Neutrophil (primary cell): ENCODE data around the gene FGF18.
"Not testable (repeated sequence)": the region's sequence is repeated elsewhere in the genome, so short reads cannot be mapped to it uniquely, and the experiment has no call there.

ENCODE experiments used
- H3K27ac ChIP-seq: fragments of 200-600 bp; sonication (generic); 2 replicates; pipeline ENCODE4 v1.5.1; 2016; ENCODE audit warnings: mild to moderate bottlenecking, moderate library complexity
- H3K27me3 ChIP-seq: fragments of 200-600 bp; sonication (generic); 2 replicates; pipeline ENCODE4 v1.6.0; 2016; ENCODE audit warnings: mild to moderate bottlenecking
- H3K36me3 ChIP-seq: fragments of 200-600 bp; sonication (generic); 2 replicates; pipeline ENCODE4 v1.5.1; 2017
- H3K4me1 ChIP-seq, 2 experiments: fragments of 200-600 bp in 1 of 2; sonication (generic) in 1 of 2; 1 replicate in 1 of 2; 2 replicates in 1 of 2; pipeline versions ENCODE4 v1.5.1 to v1.6.1; 2013 to 2016; ENCODE audit warnings: low read depth in 1 of 2, low read length in 1 of 2, mild to moderate bottlenecking in 1 of 2, moderate library complexity in 1 of 2; ENCODE audit not compliant: control insufficient read depth in 1 of 2, insufficient read depth in 1 of 2
- H3K4me3 ChIP-seq, 2 experiments: fragments of 200-600 bp in 1 of 2; sonication (generic) in 1 of 2; 1 replicate in 1 of 2; 2 replicates in 1 of 2; pipeline ENCODE4 v1.5.1; 2013 to 2016; ENCODE audit warnings: low read depth in 1 of 2, low read length in 1 of 2, mild to moderate bottlenecking in 1 of 2, moderate library complexity in 1 of 2
- H3K9me3 ChIP-seq: fragments of 200-600 bp; sonication (generic); 2 replicates; pipeline ENCODE4 v1.5.1; 2016
- CTCF ChIP-seq: fragments of 200-600 bp; sonication (generic); IDR thresholded peaks from 2 replicates; pipeline ENCODE4 v1.5.1; 2016; ENCODE audit warnings: antibody characterized with exemption

The FGF18 gene

GRCh38 chr5:171397599-171397998 is 21.8 kb upstream of the FGF18 start:
- Histone ChIP-seq H3K4me1 (peaks cover 8 to 17% of the 10 kb centered on the region in 2 experiments), H3K27me3 (no peaks in the 10 kb centered on the region), H3K9me3 (no peaks in the 10 kb centered on the region), H3K36me3 (peaks cover 47% of the 10 kb centered on the region), H3K27ac (no peak overlapping the region), H3K4me3 (no peak overlapping the region)
- TF ChIP-seq CTCF, result no peak

GRCh38 chr5:171398660-171399059 is 20.8 kb upstream of the FGF18 start:
- Histone ChIP-seq H3K36me3 (peaks cover 36% of the 10 kb centered on the region), H3K4me1 (peaks cover 8 to 17% of the 10 kb centered on the region in 2 experiments)
- H3K27me3 ChIP-seq, H3K4me3 ChIP-seq, H3K9me3 ChIP-seq, H3K27ac ChIP-seq: not testable (repeated sequence)

- peaks cover 8 to 17% of the 10 kb centered on the region in 2 experiments for H3K4me1 ChIP-seq
- H3K9me3 ChIP-seq, result no peaks in the 10 kb centered on the region
- H3K4me3 ChIP-seq, result no peak overlapping the region
- no peak for TF ChIP-seq CTCF
- peak overlapping the region; percentile 15 for H3K27ac ChIP-seq
- peaks cover 25% of the 10 kb centered on the region for H3K36me3 ChIP-seq
- H3K27me3 ChIP-seq, result no peaks in the 10 kb centered on the region
Measured at GRCh38 chr5:171400169-171400568, 19.3 kb upstream of the FGF18 start.

GRCh38 chr5:171401167-171401947 is 18.1 kb upstream of the FGF18 start:
- no peak overlapping the region for H3K4me3 ChIP-seq
- TF ChIP-seq CTCF, result no peak
- no peaks in the 10 kb centered on the region for H3K27me3 ChIP-seq
- H3K36me3 ChIP-seq, result peaks cover 20% of the 10 kb centered on the region
- H3K27ac ChIP-seq, result no peak overlapping the region
- no peaks in the 10 kb centered on the region for H3K9me3 ChIP-seq
- H3K4me1 ChIP-seq, result peaks cover 8 to 28% of the 10 kb centered on the region in 2 experiments

GRCh38 chr5:171402751-171403150 is 16.7 kb upstream of the FGF18 start:
- not testable (repeated sequence) for H3K4me3 ChIP-seq, H3K9me3 ChIP-seq, H3K27ac ChIP-seq, H3K27me3 ChIP-seq
- Histone ChIP-seq H3K36me3 (peaks cover 13% of the 10 kb centered on the region), H3K4me1 (peaks cover 8 to 40% of the 10 kb centered on the region in 2 experiments)

- H3K27me3 ChIP-seq, result no peaks in the 10 kb centered on the region
- no peak overlapping the region for H3K4me3 ChIP-seq
- no peak for TF ChIP-seq CTCF
- H3K4me1 ChIP-seq, result peaks cover 1 to 33% of the 10 kb centered on the region in 2 experiments
- peaks cover 13% of the 10 kb centered on the region for H3K36me3 ChIP-seq
- no peaks in the 10 kb centered on the region for H3K9me3 ChIP-seq
- H3K27ac ChIP-seq, result no peak overlapping the region
Measured at GRCh38 chr5:171405615-171406014, 13.8 kb upstream of the FGF18 start.
